ENCODE results near the gene NPAS1.

DNA sequence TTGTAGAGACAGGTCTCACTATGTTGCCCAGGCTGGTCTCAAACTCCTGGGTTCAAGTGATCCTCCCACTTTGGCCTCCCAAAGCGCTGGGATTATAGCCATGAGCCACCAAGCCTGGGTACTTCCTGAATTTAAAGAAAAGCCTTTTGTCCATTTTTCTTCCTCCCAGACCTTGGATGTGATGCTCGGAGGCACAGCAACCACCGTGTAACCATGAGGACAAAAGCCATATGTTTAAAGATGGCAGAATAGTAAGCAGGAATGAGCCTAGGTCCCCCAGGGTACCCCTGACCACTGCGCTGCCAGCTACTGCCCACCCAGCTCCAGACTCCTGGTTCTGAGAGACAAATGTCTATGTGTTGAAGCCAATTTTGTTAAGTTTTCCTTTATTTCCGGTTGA lies 62.9 kb downstream of the NPAS1 start:
- TF ChIP-seq EZH2 (IDR thresholded peaks at IDR 0.05; ENCODE audit: borderline replicate concordance, insufficient read depth, low read length, poor library complexity, severe bottlenecking) (no peak), CTCF (IDR thresholded peaks at IDR 0.05; ENCODE audit: poor library complexity, severe bottlenecking) (no peak), EP300 (conservative IDR thresholded peaks at IDR 0.05; ENCODE audit: poor library complexity, severe bottlenecking) (no peak), REST (IDR thresholded peaks at IDR 0.05; ENCODE audit: borderline replicate concordance) (no peak), POLR2AphosphoS5 (IDR thresholded peaks at IDR 0.05) (no peak), SMC3 (conservative IDR thresholded peaks at IDR 0.05; ENCODE audit: poor library complexity) (no peak), TAF1 (IDR thresholded peaks at IDR 0.05; ENCODE audit: low read depth) (no peak)

All from neural cell (in vitro differentiated cells).